Endothelial cell of umbilical vein (primary cell): ENCODE results near the gene TATDN3. TPM values are rescaled to one million over a fixed set of nuclear protein-coding genes. Genes with fewer than 3 reads are reported as not detected.

Experiments used
- BruUV-seq: library from RNA; stranded (reverse); fragments of 400-500 nt; replicated peaks from 2 replicates; lab custom pipeline; 2021; lab: Mats Ljungman, UMichigan
- CTCF ChIA-PET: fragments of 300-600, 350-600 bp; sonication (Branson Sonifier 250); formaldehyde crosslinking; loops from one replicate; lab custom pipeline; 2021; ENCODE audit warnings: antibody characterized with exemption, inconsistent platforms; lab: Charles Lee
- POLR2A ChIA-PET: fragments of 300-600, 350-600 bp; sonication (Branson Sonifier 250); formaldehyde crosslinking; loops from one replicate; lab custom pipeline; 2021; ENCODE audit warnings: antibody characterized with exemption, inconsistent platforms; lab: Charles Lee
- DNase-seq: peaks from one replicate; pipeline ENCODE4 v3.0.0-alpha.2; 2011; ENCODE audit warnings: low read depth, low spot score
- FAIRE-seq: peaks from 2 replicates; lab custom pipeline; 2011; peaks lifted over from hg19 to GRCh38; lab: Jason Lieb, UNC
- H2AFZ ChIP-seq: 2 replicates; pipeline ENCODE4 v1.6.0; 2012; ENCODE audit warnings: low read depth, low read length, control low read depth, inconsistent platforms
- H3K27ac ChIP-seq: 2 replicates; pipeline ENCODE4 v1.5.1; 2011; ENCODE audit warnings: low read depth, mild to moderate bottlenecking, control low read depth, low read length, moderate library complexity; ENCODE audit not compliant: insufficient read depth
- H3K27me3 ChIP-seq, 2 experiments: 2 replicates each; pipeline versions ENCODE4 v1.6.0 to v1.6.1; 2011; ENCODE audit warnings: low read length in 2 of 2, mixed read lengths in 1 of 2; ENCODE audit not compliant: control insufficient read depth in 2 of 2, insufficient read depth in 2 of 2
- H3K36me3 ChIP-seq, 2 experiments: 2 replicates in 1 of 2; 3 replicates in 1 of 2; pipeline ENCODE4 v1.5.1; 2011; ENCODE audit warnings: low read length in 2 of 2, mild to moderate bottlenecking in 1 of 2, moderate library complexity in 1 of 2; ENCODE audit not compliant: control insufficient read depth in 2 of 2, insufficient read depth in 2 of 2; ENCODE audit errors: extremely low read depth in 1 of 2
- H3K4me1 ChIP-seq: 3 replicates; pipeline ENCODE4 v1.5.1; 2011; ENCODE audit warnings: mild to moderate bottlenecking, low read length; ENCODE audit not compliant: control insufficient read depth, insufficient read depth; ENCODE audit errors: extremely low read depth
- H3K4me2 ChIP-seq: 2 replicates; pipeline ENCODE4 v1.6.1; 2011; ENCODE audit warnings: low read length, control low read depth, mixed read lengths; ENCODE audit not compliant: insufficient read depth
- H3K4me3 ChIP-seq, 3 experiments: fragments of 200-600 bp in 1 of 3; sonication (generic), shearing (Covaris generic) in 1 of 3; replicated peaks in 1 of 3; 2 replicates each; pipeline ENCODE4 v1.5.1; 2011 to 2016; ENCODE audit warnings: control low read depth in 3 of 3, low read length in 3 of 3, mild to moderate bottlenecking in 2 of 3, inconsistent platforms in 1 of 3, low read depth in 1 of 3, moderate library complexity in 1 of 3; ENCODE audit not compliant: insufficient read depth in 1 of 3
- H3K79me2 ChIP-seq: 2 replicates; pipeline ENCODE4 v1.6.0; 2012; ENCODE audit warnings: low read length, inconsistent platforms; ENCODE audit not compliant: control insufficient read depth, insufficient read depth
- H3K9ac ChIP-seq: replicated peaks from 2 replicates; pipeline ENCODE3; 2011; ENCODE audit warnings: low read length, control low read depth; ENCODE audit not compliant: insufficient read depth; ENCODE audit errors: extremely low read depth
- H3K9me1 ChIP-seq: replicated peaks from 3 replicates; pipeline ENCODE4 v1.6.0; 2011; ENCODE audit warnings: mild to moderate bottlenecking, low read length; ENCODE audit not compliant: control insufficient read depth, insufficient read depth; ENCODE audit errors: extremely low read depth
- H3K9me3 ChIP-seq: replicated peaks from 2 replicates; pipeline ENCODE4 v1.5.1; 2012; ENCODE audit warnings: low read length, inconsistent platforms; ENCODE audit not compliant: control insufficient read depth, insufficient read depth
- H4K20me1 ChIP-seq: replicated peaks from 2 replicates; pipeline ENCODE3; 2011; ENCODE audit warnings: mild to moderate bottlenecking, low read length; ENCODE audit not compliant: control insufficient read depth, insufficient read depth; ENCODE audit errors: extremely low read depth
- EZH2 ChIP-seq: IDR thresholded peaks from 2 replicates; pipeline ENCODE4 v1.6.1; 2012; ENCODE audit warnings: borderline replicate concordance, low read depth, mild to moderate bottlenecking, moderate library complexity, low read length, inconsistent platforms; ENCODE audit not compliant: severe bottlenecking
- FOS ChIP-seq: IDR thresholded peaks from 2 replicates; pipeline ENCODE4 v1.6.1; 2011; ENCODE audit warnings: mild to moderate bottlenecking, low read length, moderate library complexity, borderline replicate concordance; ENCODE audit not compliant: insufficient read depth
- GATA2 ChIP-seq: IDR thresholded peaks from 2 replicates; pipeline ENCODE4 v1.7.0; 2011; ENCODE audit warnings: low read depth, mild to moderate bottlenecking, moderate library complexity, mixed read lengths, low read length; ENCODE audit not compliant: insufficient read length, insufficient read depth
- JUN ChIP-seq: IDR thresholded peaks from 2 replicates; pipeline ENCODE4 v1.6.1; 2011; ENCODE audit warnings: borderline replicate concordance, low read depth; ENCODE audit not compliant: insufficient read length, insufficient read depth
- MYC ChIP-seq: IDR thresholded peaks from one replicate; pipeline ENCODE4 v1.6.1; 2011; ENCODE audit warnings: mild to moderate bottlenecking, low read depth, low read length
- POLR2A ChIP-seq: IDR thresholded peaks from 2 replicates; pipeline ENCODE4 v1.6.1; 2012; ENCODE audit warnings: low read depth, mild to moderate bottlenecking, control low read depth, low read length
- POLR2AphosphoS5 ChIP-seq: IDR thresholded peaks from 2 replicates; pipeline ENCODE4 v1.6.1; 2012; ENCODE audit warnings: low read depth, mild to moderate bottlenecking, control low read depth, low read length, moderate library complexity; ENCODE audit not compliant: insufficient read depth
- dilution Hi-C: fragments of 300-500 bp; cut with MboI; formaldehyde crosslinking; loops from one replicate; pipeline ENCODE4 v1.15.0; 2019; ENCODE audit warnings: low sequenced_read_pairs; ENCODE audit not compliant: extremely low pct_ligation_motif_present
- intact Hi-C: fragments of 100-400 bp; cut with micrococcal nuclease; formaldehyde crosslinking; loops from one replicate; pipeline ENCODE4 v1.10.0; 2022
- polyA plus RNA-seq, 4 experiments: library from polyadenylated mRNA; depleted of rRNA in 3 of 4; stranded (reverse) in 3 of 4; unstranded in 1 of 4; fragments of >200 nt; gene quantifications; 2 replicates each; pipeline versions ENCODE4 v1.2.1 to v1.2.3, GENCODE V29; 2011 to 2012; ENCODE audit warnings: missing spikeins in 1 of 4
- total RNA-seq: library from RNA; stranded (reverse); gene quantifications from 2 replicates; pipeline ENCODE4 v1.2.3, GENCODE V29; 2021
- TF ChIP-seq, protein P1 (sequence below), 2 donors: IDR thresholded peaks; 1 replicate in 1 of 2; 2 replicates in 1 of 2; pipeline ENCODE4 v1.5.1; 2011; ENCODE audit warnings: low read length in 2 of 2, mild to moderate bottlenecking in 2 of 2, moderate library complexity in 2 of 2, control low read depth in 1 of 2, inconsistent platforms in 1 of 2, low read depth in 1 of 2; ENCODE audit not compliant: insufficient read depth in 1 of 2; ENCODE audit errors: extremely low read depth in 1 of 2
- TF ChIP-seq, protein P2 (sequence below): IDR thresholded peaks from 2 replicates; pipeline ENCODE4 v1.6.1; 2011; ENCODE audit not compliant: insufficient read depth, insufficient read length

The TATDN3 gene
- total and polyA plus RNA-seq, 2 donors (not counting 3 experiments of a cell fraction or from before 2014, with no cell fraction given): 4.3 to 8.0 TPM

DNA sequence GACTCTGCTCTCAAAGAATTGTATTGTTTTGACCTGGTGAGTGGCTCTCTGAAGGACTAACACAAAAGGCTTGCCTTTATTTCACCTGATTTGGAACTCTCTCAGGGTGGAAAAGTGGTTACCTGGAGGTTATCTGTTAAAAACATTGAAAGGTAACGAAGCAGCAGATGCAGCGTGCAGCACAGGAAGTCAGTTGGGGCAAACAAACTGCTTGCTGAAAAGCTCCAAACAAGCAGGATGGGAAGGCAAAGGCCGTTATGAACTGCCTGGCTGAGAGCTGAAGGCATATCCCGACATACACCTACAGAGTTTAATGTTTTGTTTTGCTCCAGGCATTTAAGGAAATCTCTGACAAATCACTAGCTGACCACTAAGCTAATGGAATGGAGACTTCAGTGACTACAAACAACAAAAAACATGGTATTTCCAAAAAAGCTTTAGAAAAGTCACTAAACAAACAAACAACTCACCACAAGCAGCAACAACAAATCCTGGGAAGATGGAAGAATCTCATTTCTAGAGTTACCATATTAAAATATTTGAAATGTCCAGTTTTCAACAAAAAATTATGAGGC, 47.7 kb upstream of the TATDN3 start:
- CTCF ChIA-PET: interaction anchor here (0.9 to 2.1 kb wide), 3 partner anchors 17 to 136 kb away, joined by 3 to 12 read pairs (median 4); no protein-coding TSS in a partner anchor
- no peak overlapping the region for H3K4me2 ChIP-seq
- no peaks in the 10 kb centered on the region for H3K27me3 ChIP-seq
- no peaks in the 10 kb centered on the region for H3K9me1 ChIP-seq
- H3K36me3 ChIP-seq: no peaks in the 10 kb centered on the region
- H4K20me1 ChIP-seq: peaks cover 2% of the 10 kb centered on the region
- H3K79me2 ChIP-seq: no peaks in the 10 kb centered on the region
- FAIRE-seq (no peak), DNase-seq (no peak)
- BruUV-seq: no TSS peak
- TF ChIP-seq, protein P1, sequence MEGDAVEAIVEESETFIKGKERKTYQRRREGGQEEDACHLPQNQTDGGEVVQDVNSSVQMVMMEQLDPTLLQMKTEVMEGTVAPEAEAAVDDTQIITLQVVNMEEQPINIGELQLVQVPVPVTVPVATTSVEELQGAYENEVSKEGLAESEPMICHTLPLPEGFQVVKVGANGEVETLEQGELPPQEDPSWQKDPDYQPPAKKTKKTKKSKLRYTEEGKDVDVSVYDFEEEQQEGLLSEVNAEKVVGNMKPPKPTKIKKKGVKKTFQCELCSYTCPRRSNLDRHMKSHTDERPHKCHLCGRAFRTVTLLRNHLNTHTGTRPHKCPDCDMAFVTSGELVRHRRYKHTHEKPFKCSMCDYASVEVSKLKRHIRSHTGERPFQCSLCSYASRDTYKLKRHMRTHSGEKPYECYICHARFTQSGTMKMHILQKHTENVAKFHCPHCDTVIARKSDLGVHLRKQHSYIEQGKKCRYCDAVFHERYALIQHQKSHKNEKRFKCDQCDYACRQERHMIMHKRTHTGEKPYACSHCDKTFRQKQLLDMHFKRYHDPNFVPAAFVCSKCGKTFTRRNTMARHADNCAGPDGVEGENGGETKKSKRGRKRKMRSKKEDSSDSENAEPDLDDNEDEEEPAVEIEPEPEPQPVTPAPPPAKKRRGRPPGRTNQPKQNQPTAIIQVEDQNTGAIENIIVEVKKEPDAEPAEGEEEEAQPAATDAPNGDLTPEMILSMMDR (IDR thresholded peaks at IDR 0.05; ENCODE audit: extremely low read depth in 1 of 2, insufficient read depth in 1 of 2, low read depth in 1 of 2, low read length in 2 of 2): no peak
- no peak for TF ChIP-seq POLR2A
- TF ChIP-seq, protein P2, sequence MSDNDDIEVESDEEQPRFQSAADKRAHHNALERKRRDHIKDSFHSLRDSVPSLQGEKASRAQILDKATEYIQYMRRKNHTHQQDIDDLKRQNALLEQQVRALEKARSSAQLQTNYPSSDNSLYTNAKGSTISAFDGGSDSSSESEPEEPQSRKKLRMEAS: no peak
- no peak for TF ChIP-seq GATA2
- no peak for TF ChIP-seq EZH2
- TF ChIP-seq JUN: no peak
- no peak for TF ChIP-seq POLR2AphosphoS5
- no peak for TF ChIP-seq MYC
- no peak for TF ChIP-seq FOS
- POLR2A ChIA-PET: no interaction called here
- H3K4me3 ChIP-seq: no peak overlapping the region
- H3K27ac ChIP-seq: no peak overlapping the region
- dilution Hi-C loops: no loop called here
- H3K9me3 ChIP-seq: no peaks in the 10 kb centered on the region
- H2AFZ ChIP-seq: no peak overlapping the region
- no peaks in the 10 kb centered on the region for H3K4me1 ChIP-seq
- intact Hi-C loops: no loop called here
- no peak overlapping the region for H3K9ac ChIP-seq
